ENCODE measurements around the gene CCDC74B. TPM values are rescaled to one million over a fixed set of nuclear protein-coding genes. Genes with fewer than 3 reads are reported as not detected.
A peak's percentile ranks its signal among the peaks of the same experiment; 100 is the strongest.
"Not testable (repeated sequence)": the region's sequence is repeated elsewhere in the genome, so short reads cannot be mapped to it uniquely, and the experiment has no call there.

CCDC74B gene
- total RNA-seq, 2 donors from 2014 or later: 0.99 to 2.2 TPM

DNA sequence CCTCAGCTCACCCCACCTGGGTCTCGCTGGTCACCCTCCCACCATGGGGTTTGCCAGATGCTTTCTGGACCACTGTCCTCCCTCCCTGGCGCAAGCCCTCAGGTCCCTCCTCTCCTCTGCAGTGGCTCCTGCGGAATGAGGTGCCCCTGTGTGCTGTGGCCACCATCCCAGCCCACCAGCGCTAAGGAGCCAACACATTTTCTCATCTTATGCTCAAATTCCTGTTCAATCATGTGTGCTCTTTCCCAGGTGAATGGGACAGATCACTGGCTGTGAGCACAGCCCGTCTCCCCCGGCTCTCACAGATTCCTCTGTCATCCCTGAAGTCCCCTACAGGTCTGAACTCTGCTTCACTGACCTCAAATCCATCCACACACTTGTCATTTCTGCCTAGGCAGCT, 15.2 kb upstream of the CCDC74B start:
- H3K4me3 Mint-ChIP-seq: no peak overlapping the region
- H3K9me3 Mint-ChIP-seq: no peaks in the 10 kb centered on the region
- no peak for DNase-seq
- no peaks in the 10 kb centered on the region for H3K4me1 Mint-ChIP-seq (ENCODE audit: low read depth)
- peaks cover 4 to 7% of the 10 kb centered on the region in 2 donors for H3K36me3 Mint-ChIP-seq (ENCODE audit: insufficient read depth in 2 of 2)
- no peak overlapping the region for H3K27ac Mint-ChIP-seq
- ATAC-seq (replicated peaks in 1 of 2): no peak
- no peaks in the 10 kb centered on the region for H3K27me3 Mint-ChIP-seq (ENCODE audit: low read depth)

DNA sequence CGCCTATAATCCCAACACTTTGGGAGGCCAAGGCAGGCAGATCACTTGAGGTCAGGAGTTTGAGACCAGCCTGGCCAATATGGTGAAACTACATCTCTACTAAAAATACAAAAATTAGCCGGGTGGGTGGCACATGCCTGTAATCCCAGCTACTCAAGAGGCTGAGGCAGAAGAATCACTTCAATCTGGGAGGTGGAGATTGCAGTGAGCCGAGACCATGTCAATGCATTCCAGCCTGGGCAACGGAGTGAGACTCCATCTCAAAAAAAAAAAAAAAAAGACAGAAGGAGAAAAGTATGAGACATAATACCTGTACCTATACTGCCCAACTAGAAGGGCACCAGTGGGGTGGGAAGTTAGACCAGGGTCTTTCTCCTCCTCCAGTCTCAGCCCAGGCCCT, 14.5 kb upstream of the CCDC74B start:
- ATAC-seq (replicated peaks in 1 of 2); DNase-seq; H3K9me3 Mint-ChIP-seq; H3K27ac Mint-ChIP-seq; H3K27me3 Mint-ChIP-seq (ENCODE audit: low read depth); H3K4me3 Mint-ChIP-seq; H3K4me1 Mint-ChIP-seq (ENCODE audit: low read depth); H3K36me3 Mint-ChIP-seq (ENCODE audit: insufficient read depth in 2 of 2): not testable (repeated sequence)

DNA sequence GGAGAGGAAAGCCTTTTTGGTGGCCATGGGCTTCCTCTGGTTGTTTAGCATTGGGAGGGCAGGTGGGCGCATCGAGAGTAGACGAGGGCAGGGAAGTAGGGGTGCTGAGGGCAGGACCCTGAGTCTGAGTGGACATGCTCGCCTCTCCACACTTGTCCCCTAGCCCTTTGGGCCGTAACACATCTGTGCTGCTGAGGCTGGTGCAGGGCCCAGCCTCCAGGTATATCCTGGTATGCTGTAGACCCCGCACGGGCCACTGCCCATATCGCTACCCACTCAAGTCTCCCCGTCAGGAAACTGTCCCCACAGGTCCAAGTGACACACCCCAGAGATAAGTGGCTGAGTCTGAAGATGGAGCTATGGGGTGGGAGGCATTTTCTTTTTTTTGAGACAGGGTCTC, 13.7 kb upstream of the CCDC74B start:
- no peak overlapping the region for H3K27ac Mint-ChIP-seq

DNA sequence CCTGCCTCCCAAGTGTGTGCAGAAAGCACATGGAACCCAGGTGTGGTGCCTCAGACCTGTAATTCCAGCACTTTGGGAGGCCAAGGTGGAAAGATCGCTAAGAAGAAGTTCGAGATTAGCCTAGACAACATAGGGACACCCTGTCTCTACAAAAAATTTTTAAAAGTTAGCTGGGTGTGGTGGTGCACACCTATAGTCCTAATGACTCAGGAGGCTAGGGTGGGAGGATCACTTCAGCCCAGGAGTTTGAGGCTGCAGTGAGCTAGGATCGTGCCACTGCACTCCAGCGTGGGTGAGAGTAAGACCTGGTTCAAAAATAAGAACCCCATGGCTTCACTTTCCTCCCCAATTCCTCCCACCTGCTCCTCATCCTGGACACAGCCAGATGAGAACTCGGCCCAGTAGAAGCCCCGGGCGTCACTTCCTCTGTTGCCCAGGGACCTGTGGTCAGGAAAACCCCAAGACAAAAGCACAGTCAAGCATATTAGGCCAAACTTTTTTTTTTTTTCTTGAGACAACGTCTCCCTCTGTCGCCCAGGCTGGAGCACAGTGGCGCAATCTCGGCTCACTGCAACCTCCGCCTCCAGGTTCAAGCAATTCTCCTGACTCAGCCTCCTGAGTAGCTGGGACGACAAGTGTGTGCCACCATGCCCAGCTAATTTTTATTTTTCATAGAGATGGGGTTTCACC, 13.1 kb upstream of the CCDC74B start:
- peak in 1 of 2 donors; percentile 14 for DNase-seq
- H3K27me3 Mint-ChIP-seq (ENCODE audit: low read depth); H3K36me3 Mint-ChIP-seq (ENCODE audit: insufficient read depth in 2 of 2); H3K4me1 Mint-ChIP-seq (ENCODE audit: low read depth); H3K9me3 Mint-ChIP-seq; H3K4me3 Mint-ChIP-seq: not testable (repeated sequence)
- peak in 1 of 2 donors; percentile 61 for ATAC-seq (replicated peaks in 1 of 2)
- H3K27ac Mint-ChIP-seq: peak overlapping the region; percentile 42

More for the DNA sequence above, 13.7 kb upstream of the CCDC74B start:
- DNase-seq: no peak
- H3K4me1 Mint-ChIP-seq (ENCODE audit: low read depth): no peaks in the 10 kb centered on the region
- H3K4me3 Mint-ChIP-seq: no peak overlapping the region
- peaks cover 2 to 3% of the 10 kb centered on the region in 2 donors for H3K36me3 Mint-ChIP-seq (ENCODE audit: insufficient read depth in 2 of 2)
- ATAC-seq (replicated peaks in 1 of 2): no peak
- no peaks in the 10 kb centered on the region for H3K27me3 Mint-ChIP-seq (ENCODE audit: low read depth)
- no peaks in the 10 kb centered on the region for H3K9me3 Mint-ChIP-seq

DNA sequence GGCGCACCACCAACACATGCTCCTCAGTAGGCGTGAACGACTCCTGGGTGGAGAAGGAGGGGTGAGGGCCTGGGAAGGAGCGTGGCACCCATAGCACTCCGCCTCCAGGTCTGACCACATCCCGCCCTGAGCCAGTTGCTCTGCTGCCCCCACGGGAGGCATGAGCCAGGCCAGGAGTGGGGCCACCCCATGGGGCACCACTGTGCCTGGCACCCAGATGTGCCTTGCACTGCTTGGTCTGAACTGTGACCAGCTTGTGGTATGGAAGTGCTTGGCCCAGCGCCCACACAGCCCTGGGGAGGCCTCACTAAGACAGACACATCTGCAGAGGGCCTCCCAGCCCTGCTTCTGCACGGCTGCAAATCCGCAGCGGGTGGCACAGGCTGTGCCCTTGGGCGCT, 12.4 kb upstream of the CCDC74B start:
- not testable (repeated sequence) for H3K36me3 Mint-ChIP-seq (ENCODE audit: insufficient read depth in 2 of 2); DNase-seq; H3K27ac Mint-ChIP-seq; H3K27me3 Mint-ChIP-seq (ENCODE audit: low read depth); H3K9me3 Mint-ChIP-seq; H3K4me3 Mint-ChIP-seq; H3K4me1 Mint-ChIP-seq (ENCODE audit: low read depth); ATAC-seq (replicated peaks in 1 of 2)

DNA sequence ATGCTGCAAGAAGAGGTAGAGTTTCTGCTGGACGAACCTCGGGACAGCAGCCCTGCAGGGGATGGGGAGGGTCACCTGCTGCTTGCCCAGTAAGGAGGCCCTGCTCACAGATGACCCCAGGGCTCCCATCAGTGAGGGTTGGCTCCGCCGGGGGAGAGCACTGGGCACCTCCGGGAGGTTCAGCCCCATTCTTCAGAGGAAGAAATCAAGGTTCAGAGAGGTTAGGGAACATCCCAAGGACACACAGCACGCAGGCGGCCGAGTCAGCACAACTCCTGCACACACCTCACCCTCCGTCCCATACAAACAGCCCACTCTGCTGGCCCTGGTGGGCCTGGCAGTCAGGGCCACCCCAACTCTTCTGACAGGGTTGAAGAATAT, 11.7 kb upstream of the CCDC74B start:
- H3K9me3 Mint-ChIP-seq: no peaks in the 10 kb centered on the region
- DNase-seq (no peak), ATAC-seq (replicated peaks in 1 of 2) (no peak)
- H3K4me3 Mint-ChIP-seq: no peak overlapping the region
- H3K27ac Mint-ChIP-seq: no peak overlapping the region
- no peaks in the 10 kb centered on the region for H3K27me3 Mint-ChIP-seq (ENCODE audit: low read depth)
- H3K36me3 Mint-ChIP-seq (ENCODE audit: insufficient read depth in 2 of 2): peaks cover 0 to 1% of the 10 kb centered on the region in 2 donors
- H3K4me1 Mint-ChIP-seq (ENCODE audit: low read depth): no peaks in the 10 kb centered on the region

DNA sequence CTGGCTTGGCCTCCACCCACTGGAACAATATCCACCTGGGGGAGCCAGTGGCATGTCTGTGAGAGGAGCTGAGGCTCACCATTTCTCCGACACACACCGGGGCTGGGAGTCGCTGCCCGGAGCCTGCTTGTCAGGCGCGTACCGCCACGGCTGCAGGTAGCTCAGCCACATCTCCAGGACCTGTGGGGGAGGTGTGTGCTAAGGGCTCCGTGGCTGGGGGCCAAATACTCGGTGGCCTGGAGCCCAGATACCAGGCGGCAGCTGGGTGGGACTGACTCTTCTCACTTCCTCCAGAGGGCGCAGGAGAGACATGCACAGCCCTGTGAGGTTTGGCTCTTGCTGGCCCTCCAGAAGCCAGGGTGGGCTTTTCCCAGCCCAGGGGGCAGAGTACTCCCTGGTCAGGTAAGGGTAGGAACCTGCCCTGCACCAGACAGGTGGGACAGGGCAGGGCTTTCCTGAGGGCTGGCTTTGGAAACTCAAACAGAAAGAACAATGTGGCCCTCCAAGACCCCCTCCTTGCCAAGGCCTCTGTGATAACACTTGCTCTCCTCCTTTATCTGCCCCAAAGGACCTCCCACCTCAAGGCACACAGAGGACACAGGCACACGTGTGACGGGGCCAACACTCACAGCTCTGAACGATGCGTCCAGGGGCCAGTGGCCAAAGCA, 11.2 kb upstream of the CCDC74B start:
- DNase-seq: peak; percentile 15 to 17
- not testable (repeated sequence) for H3K36me3 Mint-ChIP-seq (ENCODE audit: insufficient read depth in 2 of 2); H3K27me3 Mint-ChIP-seq (ENCODE audit: low read depth); H3K9me3 Mint-ChIP-seq; H3K4me3 Mint-ChIP-seq; H3K4me1 Mint-ChIP-seq (ENCODE audit: low read depth); H3K27ac Mint-ChIP-seq
- ATAC-seq (replicated peaks in 1 of 2): peak in 1 of 2 donors; percentile 23

DNA sequence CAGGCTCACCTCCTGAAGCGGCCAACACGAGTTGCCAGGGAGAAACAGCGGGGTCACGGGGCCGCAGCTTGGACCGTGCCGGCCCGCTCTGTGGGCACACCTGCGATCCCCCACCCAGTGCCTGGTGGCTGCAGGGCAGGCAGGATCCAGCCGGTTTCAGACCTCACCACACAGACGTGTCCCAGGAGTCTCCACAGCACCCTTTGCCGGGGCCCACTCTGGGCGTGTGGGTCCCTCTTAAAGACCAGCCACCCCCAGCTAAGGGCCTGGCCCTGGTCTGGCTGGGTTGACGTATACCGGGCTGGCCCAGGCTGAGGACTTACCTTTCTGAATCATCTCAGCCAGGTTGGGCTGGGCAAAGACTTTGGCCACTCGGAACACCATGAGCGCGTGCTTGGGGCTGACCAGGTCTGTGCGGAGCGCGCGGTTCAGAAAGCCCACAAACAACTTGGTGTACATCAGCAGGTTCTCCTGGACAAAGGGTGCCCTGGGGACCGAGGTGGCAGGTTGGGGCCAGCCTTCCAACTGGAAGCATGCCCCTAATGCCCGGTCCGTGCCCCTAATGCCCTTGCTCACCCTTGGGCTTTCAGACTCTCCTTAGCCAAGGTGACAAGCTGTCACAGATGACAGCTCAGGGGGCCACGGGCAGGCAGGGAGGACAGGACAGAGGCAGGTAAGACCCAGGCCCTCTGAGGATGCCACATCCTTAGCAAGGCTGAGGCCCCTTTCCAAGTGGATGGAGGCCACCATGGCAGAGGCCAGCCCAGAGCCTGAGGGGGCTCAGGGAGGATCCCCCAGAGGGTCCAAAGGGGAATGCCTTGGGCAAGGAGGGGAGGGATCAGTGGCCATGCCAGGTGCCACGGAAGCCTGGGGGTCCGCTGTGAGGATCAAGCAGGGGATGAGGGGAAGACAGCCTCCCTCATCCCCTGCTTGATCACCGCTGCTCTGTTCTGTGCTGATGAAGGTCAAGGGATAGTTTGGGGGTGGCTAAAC, 10.2 kb upstream of the CCDC74B start:
- ATAC-seq (replicated peaks in 1 of 2): no peak
- no peak overlapping the region for H3K4me3 Mint-ChIP-seq
- H3K27me3 Mint-ChIP-seq (ENCODE audit: low read depth): no peaks in the 10 kb centered on the region
- H3K4me1 Mint-ChIP-seq (ENCODE audit: low read depth): no peaks in the 10 kb centered on the region
- no peaks in the 10 kb centered on the region for H3K9me3 Mint-ChIP-seq
- peaks cover 0 to 1% of the 10 kb centered on the region in 2 donors for H3K36me3 Mint-ChIP-seq (ENCODE audit: insufficient read depth in 2 of 2)
- no peak for DNase-seq
- H3K27ac Mint-ChIP-seq: no peak overlapping the region

DNA sequence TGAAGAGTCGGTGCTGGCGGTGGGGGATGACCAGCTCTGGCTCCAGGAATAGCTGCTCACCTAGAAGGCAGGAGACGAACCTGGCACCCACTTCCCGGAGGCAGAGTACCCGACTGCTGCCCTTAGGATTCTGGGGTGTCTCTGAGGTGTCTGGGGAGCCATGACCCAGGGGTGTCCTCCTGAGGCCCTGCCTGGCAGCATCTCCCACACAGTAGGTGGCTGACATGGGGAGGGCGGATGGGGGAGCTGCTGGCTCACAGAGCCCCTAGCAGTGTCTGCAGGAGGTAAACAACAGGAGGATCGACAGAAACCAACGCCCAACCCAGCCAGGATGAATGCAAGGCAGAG, 9.5 kb upstream of the CCDC74B start:
- not testable (repeated sequence) for ATAC-seq (replicated peaks in 1 of 2); H3K4me3 Mint-ChIP-seq; H3K9me3 Mint-ChIP-seq; H3K27me3 Mint-ChIP-seq (ENCODE audit: low read depth); H3K27ac Mint-ChIP-seq; H3K4me1 Mint-ChIP-seq (ENCODE audit: low read depth); H3K36me3 Mint-ChIP-seq (ENCODE audit: insufficient read depth in 2 of 2); DNase-seq

DNA sequence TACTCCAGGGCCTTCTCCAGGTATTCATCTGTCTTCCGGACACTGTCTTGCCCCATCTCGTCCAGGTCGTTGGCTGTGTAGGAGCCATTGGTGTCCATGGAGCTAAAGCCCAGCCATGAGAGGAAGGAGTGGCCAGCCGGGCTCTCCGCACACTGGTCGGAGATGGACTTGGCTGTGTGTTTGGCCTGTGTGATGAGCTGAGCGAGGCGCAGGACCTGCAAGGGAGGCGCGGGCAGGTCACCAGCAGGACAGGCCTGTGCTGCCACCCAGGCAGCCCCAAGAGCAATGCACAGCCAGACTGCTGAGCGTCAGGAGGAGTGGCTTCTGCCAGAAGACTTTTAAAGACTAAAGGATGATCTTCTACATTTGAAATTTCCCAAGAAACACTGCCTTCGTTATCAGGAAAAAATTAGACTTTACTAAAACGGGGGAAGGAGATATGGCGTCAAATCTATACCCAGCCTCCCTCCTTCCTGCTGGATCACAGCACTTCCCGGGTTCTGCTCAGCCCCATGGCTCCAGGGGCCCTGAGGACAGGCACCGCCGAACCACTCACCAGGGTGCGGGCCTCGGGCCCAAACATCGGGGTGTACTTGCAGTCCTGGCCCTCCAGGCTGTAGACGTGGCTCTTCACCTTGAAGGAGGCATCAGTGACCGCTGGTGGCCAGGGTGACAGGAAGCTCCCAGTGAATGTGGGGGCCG, 9.0 kb upstream of the CCDC74B start:
- H3K4me1 Mint-ChIP-seq (ENCODE audit: low read depth); H3K27me3 Mint-ChIP-seq (ENCODE audit: low read depth); H3K27ac Mint-ChIP-seq; H3K36me3 Mint-ChIP-seq (ENCODE audit: insufficient read depth in 2 of 2); DNase-seq; ATAC-seq (replicated peaks in 1 of 2); H3K9me3 Mint-ChIP-seq; H3K4me3 Mint-ChIP-seq: not testable (repeated sequence)

DNA sequence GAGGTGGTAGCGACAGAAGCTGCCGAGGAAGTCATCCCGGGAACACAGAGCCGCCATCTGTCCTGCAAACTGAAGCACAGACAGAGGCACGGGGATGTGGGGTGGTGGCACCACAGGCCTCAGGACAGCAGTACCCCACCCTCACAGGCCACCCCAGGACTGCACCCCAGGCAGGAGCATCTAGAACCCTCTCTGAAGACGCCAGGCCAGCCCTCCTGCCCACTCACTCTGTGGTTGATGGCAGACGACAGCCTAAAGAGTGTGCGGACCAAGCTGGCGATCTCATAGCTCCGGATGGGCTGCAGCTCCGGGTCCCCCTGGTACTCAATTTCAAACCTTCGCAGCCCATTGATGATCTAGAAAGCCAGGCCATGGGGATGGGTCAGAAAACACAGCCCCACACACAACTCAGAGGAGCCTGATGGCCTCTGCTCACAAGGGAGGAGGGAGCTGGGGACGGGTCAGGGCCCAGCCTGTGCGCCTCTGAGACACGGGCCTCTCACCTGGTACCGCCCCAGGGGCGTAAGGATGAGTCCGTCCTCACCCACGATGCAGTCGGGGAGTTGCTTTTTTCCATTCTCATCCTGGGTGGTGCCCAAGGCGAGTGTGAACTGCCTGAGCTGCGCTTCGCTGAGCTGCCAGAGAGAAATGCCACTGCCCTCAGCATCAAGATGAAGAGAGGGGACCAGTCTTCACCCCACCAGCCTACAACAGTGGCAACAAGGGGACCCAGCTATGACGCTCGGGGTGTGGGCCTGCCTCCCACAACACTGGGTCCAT, 8.1 kb upstream of the CCDC74B start:
- DNase-seq (no peak), ATAC-seq (replicated peaks in 1 of 2) (no peak)
- peaks cover 0 to 1% of the 10 kb centered on the region in 2 donors for H3K36me3 Mint-ChIP-seq (ENCODE audit: insufficient read depth in 2 of 2)
- H3K4me1 Mint-ChIP-seq (ENCODE audit: low read depth): no peaks in the 10 kb centered on the region
- H3K27me3 Mint-ChIP-seq (ENCODE audit: low read depth): no peaks in the 10 kb centered on the region
- H3K27ac Mint-ChIP-seq: no peak overlapping the region
- H3K9me3 Mint-ChIP-seq: no peaks in the 10 kb centered on the region
- no peak overlapping the region for H3K4me3 Mint-ChIP-seq

DNA sequence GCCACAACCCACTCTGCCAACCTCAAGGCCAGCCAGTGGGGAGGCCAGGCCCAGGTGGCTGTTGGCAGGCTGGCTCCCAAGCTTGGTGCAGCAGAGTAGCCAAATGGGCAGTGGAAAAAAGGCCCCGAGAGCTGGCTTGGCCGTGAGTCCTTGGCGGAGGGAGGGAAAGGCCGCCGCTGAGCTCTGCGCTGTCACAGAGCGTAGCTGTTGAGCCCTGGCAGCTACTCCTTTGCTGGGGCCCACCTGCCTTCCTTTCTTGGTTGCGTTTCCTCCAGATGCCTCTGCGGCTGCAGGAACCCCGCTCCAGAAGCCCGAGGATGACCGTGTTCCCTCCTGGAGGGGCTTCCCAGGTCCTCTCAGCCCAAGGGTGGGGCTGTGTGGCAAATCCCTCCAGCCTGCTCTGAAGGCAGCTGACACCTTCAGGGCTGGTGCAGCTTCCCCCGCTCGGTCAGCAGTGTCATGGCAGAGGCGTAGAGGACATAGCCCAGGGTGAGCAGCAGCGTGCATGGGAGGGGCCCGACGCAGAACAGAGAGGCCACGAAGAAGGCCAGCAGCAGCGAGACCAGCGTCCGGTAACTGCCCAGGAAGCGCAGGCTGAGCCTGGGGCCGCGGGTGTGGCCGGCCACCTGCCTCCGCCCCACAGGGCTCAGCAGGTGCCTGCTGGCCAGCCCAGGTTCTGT, 7.4 kb upstream of the CCDC74B start:
- not testable (repeated sequence) for H3K9me3 Mint-ChIP-seq; H3K27me3 Mint-ChIP-seq (ENCODE audit: low read depth); DNase-seq; ATAC-seq (replicated peaks in 1 of 2); H3K27ac Mint-ChIP-seq; H3K4me3 Mint-ChIP-seq; H3K36me3 Mint-ChIP-seq (ENCODE audit: insufficient read depth in 2 of 2); H3K4me1 Mint-ChIP-seq (ENCODE audit: low read depth)

All from activated T-cell treated with anti-CD3 and anti-CD28 coated beads, Interleukin-2, amount 50 U/mL, for 72 hours (primary cell).